Peyer's patch (tissue), 4 donors: ENCODE measurements around the gene STK32A. TPM values are rescaled to one million over a fixed set of nuclear protein-coding genes. Genes with fewer than 3 reads are reported as not detected.

Experiments used
- DNase-seq, 3 donors: peaks; one replicate each; pipeline ENCODE4 v3.0.0-alpha.2; 2017 to 2019
- H3K27ac ChIP-seq, 4 donors: fragments of 200-600 bp; sonication (generic); one replicate each; pipeline ENCODE4 v1.5.1; 2016 to 2019
- H3K27me3 ChIP-seq, 2 donors: fragments of 200-600 bp; sonication (generic); one replicate each; pipeline ENCODE4 v1.5.1; 2019
- H3K36me3 ChIP-seq, 3 donors: fragments of 200-600 bp; sonication (generic); one replicate each; pipeline ENCODE4 v1.5.1; 2016 to 2019
- H3K4me1 ChIP-seq, 4 donors: fragments of 200-600 bp; sonication (generic); one replicate each; pipeline ENCODE4 v1.5.1; 2016 to 2019
- H3K4me3 ChIP-seq, 4 donors: fragments of 200-600 bp; sonication (generic); 1 replicate in 3 of 4; 2 replicates in 1 of 4; pipeline ENCODE4 v1.5.1; 2016 to 2019; ENCODE audit warnings: mild to moderate bottlenecking in 1 of 4
- H3K9me3 ChIP-seq, 4 donors: fragments of 200-600 bp; sonication (generic); one replicate each; pipeline ENCODE4 v1.5.1; 2016 to 2019; ENCODE audit warnings: mild to moderate bottlenecking in 1 of 4
- CTCF ChIP-seq, 6 experiments: fragments of 450-650 bp in 4 of 6; fragments of 200-600 bp in 2 of 6; sonication (generic) in 1 of 6; IDR thresholded peaks; one replicate each; pipeline ENCODE4 v1.5.1; 2017 to 2019; ENCODE audit warnings: antibody characterized with exemption in 6 of 6, mild to moderate bottlenecking in 3 of 6, moderate library complexity in 1 of 6
- POLR2A ChIP-seq, 2 donors: fragments of 450-650 bp; IDR thresholded peaks; one replicate each; pipeline ENCODE4 v1.5.1; 2017; ENCODE audit warnings: antibody characterized with exemption in 2 of 2, mild to moderate bottlenecking in 2 of 2, moderate library complexity in 2 of 2
- total RNA-seq, 4 donors: library from RNA; depleted of rRNA; stranded (reverse); fragments of >200 nt; gene quantifications; one replicate each; pipeline ENCODE4 v1.1.0, GENCODE V29; 2016

STK32A gene
- total RNA-seq, 4 donors from 2014 or later: 0.18 to 4.1 (median 0.32) TPM

GRCh38 chr5:147339313-147339712 lies 104.5 kb downstream of the STK32A start:
- DNase-seq: no peak
- Histone ChIP-seq H3K27me3 (no peaks in the 10 kb centered on the region), H3K9me3 (no peaks in the 10 kb centered on the region)

GRCh38 chr5:147340941-147341340 lies 106.1 kb downstream of the STK32A start:
- Histone ChIP-seq H3K27ac (no peak overlapping the region), H3K4me1 (no peaks in the 10 kb centered on the region), H3K27me3 (no peaks in the 10 kb centered on the region), H3K4me3 (no peak overlapping the region), H3K36me3 (no peaks in the 10 kb centered on the region), H3K9me3 (no peaks in the 10 kb centered on the region)
- DNase-seq: no peak
- TF ChIP-seq CTCF (IDR thresholded peaks at IDR 0.05) (no peak), POLR2A (IDR thresholded peaks at IDR 0.05) (no peak)

More at GRCh38 chr5:147339313-147339712, 104.5 kb downstream of the STK32A start:
- TF ChIP-seq POLR2A (IDR thresholded peaks at IDR 0.05): no peak
- no peak for TF ChIP-seq CTCF (IDR thresholded peaks at IDR 0.05)
- Histone ChIP-seq H3K4me3 (no peak overlapping the region), H3K27ac (no peak overlapping the region), H3K4me1 (no peaks in the 10 kb centered on the region), H3K36me3 (no peaks in the 10 kb centered on the region)

- DNase-seq: no peak
- Histone ChIP-seq H3K27me3 (no peaks in the 10 kb centered on the region), H3K9me3 (no peaks in the 10 kb centered on the region), H3K4me3 (no peak overlapping the region), H3K36me3 (no peaks in the 10 kb centered on the region), H3K4me1 (no peaks in the 10 kb centered on the region), H3K27ac (no peak overlapping the region)
- TF ChIP-seq POLR2A (IDR thresholded peaks at IDR 0.05) (no peak), CTCF (IDR thresholded peaks at IDR 0.05) (no peak)
Observed at GRCh38 chr5:147341345-147341744, 106.5 kb downstream of the STK32A start.

DNA sequence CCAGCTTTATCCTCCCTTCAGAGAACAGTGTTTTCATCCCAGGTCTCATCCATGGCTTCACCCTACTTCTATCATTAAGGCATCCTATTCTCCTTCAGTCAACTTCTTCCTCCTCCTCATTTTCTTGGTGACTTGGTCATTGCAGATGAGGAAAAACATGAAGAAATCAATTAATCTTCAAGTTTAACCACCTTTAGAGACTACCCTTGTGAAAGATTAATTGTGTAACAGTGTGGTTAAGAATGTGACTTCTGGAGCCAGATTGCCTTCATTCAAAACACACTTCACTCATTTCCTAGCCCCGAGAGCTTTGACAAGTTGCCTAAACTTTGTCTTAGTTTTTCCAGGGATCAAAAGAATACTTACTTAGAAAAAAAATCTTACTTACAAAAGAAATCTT lies 110.0 kb downstream of the STK32A start:
- Histone ChIP-seq H3K9me3 (no peaks in the 10 kb centered on the region), H3K4me1 (no peaks in the 10 kb centered on the region), H3K27ac (no peak overlapping the region), H3K27me3 (no peaks in the 10 kb centered on the region), H3K36me3 (no peaks in the 10 kb centered on the region), H3K4me3 (no peak overlapping the region)
- DNase-seq: no peak
- no peak for TF ChIP-seq POLR2A (IDR thresholded peaks at IDR 0.05)
- TF ChIP-seq CTCF (IDR thresholded peaks at IDR 0.05): no peak

- Histone ChIP-seq H3K27ac (no peak overlapping the region), H3K4me3 (no peak overlapping the region), H3K27me3 (no peaks in the 10 kb centered on the region), H3K36me3 (no peaks in the 10 kb centered on the region), H3K4me1 (no peaks in the 10 kb centered on the region), H3K9me3 (no peaks in the 10 kb centered on the region)
- DNase-seq: no peak
- TF ChIP-seq CTCF (IDR thresholded peaks at IDR 0.05): no peak
- no peak for TF ChIP-seq POLR2A (IDR thresholded peaks at IDR 0.05)
Observed at GRCh38 chr5:147346006-147346561, 111.3 kb downstream of the STK32A start.

GRCh38 chr5:147348046-147348445 lies 113.2 kb downstream of the STK32A start:
- no peaks in the 10 kb centered on the region for H3K9me3 ChIP-seq
- no peak for DNase-seq
- H3K4me1 ChIP-seq: no peaks in the 10 kb centered on the region
- H3K36me3 ChIP-seq: no peaks in the 10 kb centered on the region
- no peak for TF ChIP-seq CTCF (IDR thresholded peaks at IDR 0.05)
- TF ChIP-seq POLR2A (IDR thresholded peaks at IDR 0.05): no peak
- H3K27ac ChIP-seq: no peak overlapping the region
- H3K27me3 ChIP-seq: no peaks in the 10 kb centered on the region
- no peak overlapping the region for H3K4me3 ChIP-seq
